CD4-positive, alpha-beta T cell treated with Interleukin-17A for 4 hours (primary cell): ENCODE measurements around the gene PLET1.
"Not testable (repeated sequence)": the region's sequence is repeated elsewhere in the genome, so short reads cannot be mapped to it uniquely, and the experiment has no call there.

Experiments used
- DNase-seq: peaks from one replicate; pipeline ENCODE4 v3.0.0-alpha.2; 2020; ENCODE audit warnings: mixed read lengths

PLET1 gene

GRCh38 chr11:112200252-112200651, 60.4 kb downstream of the PLET1 start:
- no peak for DNase-seq

- not testable (repeated sequence) for DNase-seq
These were observed 61.6 kb downstream of the PLET1 start for GRCh38 chr11:112199101-112199500.
